ENCODE data around the gene SMPD3. TPM values are rescaled to one million over a fixed set of nuclear protein-coding genes. Genes with fewer than 3 reads are reported as not detected.

Gene SMPD3
- polyA plus RNA-seq, 3 donors from 2014 or later: 4.2 to 9.8 (median 7.5) TPM

DNA sequence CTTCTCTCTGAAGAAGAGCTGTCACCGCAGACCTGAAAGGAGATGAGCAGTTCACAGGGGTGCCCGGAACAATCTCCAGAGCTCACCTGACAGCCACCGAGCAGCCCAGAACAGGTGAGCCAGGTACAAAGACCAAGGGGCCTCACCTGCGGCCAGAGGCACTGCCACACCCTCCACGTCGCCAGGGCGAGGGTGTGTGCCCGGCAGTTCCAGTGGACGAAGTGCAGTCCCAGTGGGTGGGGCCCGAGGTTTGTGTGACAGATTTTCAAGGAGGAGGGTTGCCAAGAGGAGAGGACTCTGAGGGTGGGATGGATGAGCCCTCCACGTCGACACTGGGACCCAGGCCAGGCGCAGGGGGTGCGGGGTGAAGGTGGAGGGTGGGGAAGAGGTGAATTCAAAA, 61.7 kb downstream of the SMPD3 start:
- Mint-ChIP-seq H3K4me3 (no peak overlapping the region), H3K36me3 (no peaks in the 10 kb centered on the region), H3K27ac (no peak overlapping the region), H3K4me1 (no peaks in the 10 kb centered on the region), H3K9me3 (no peaks in the 10 kb centered on the region), H3K27me3 (ENCODE audit: low read depth in 3 of 3) (peaks cover 0 to 6% (median 3%) of the 10 kb centered on the region in 3 donors)
- DNase-seq: no peak

DNA sequence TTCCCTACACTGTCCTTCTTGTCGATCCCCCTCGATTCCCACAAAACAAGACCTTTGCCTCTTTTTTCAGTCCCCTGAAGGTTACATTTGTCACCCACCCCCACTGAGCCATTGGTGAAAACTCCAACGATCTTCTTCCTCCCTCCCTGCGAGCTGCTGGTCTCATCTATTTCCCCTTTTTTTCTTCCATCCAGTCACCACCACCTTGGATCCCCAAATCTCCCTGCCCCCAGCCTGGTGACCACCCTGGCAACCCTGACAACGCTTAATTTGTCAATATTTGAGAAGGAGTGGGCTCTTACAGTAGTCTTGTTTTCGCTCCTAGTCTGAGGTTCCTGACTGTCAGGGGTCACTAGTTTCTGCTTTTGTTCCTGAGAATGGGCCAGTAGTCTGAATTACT, 62.9 kb downstream of the SMPD3 start:
- H3K9me3 Mint-ChIP-seq: no peaks in the 10 kb centered on the region
- no peaks in the 10 kb centered on the region for H3K4me1 Mint-ChIP-seq
- H3K36me3 Mint-ChIP-seq: no peaks in the 10 kb centered on the region
- no peak for DNase-seq
- peak overlapping the region in 1 of 6 donors; percentile 36 for H3K27ac Mint-ChIP-seq
- peaks cover 0 to 6% (median 3%) of the 10 kb centered on the region in 3 donors for H3K27me3 Mint-ChIP-seq (ENCODE audit: low read depth in 3 of 3)
- no peak overlapping the region for H3K4me3 Mint-ChIP-seq

DNA sequence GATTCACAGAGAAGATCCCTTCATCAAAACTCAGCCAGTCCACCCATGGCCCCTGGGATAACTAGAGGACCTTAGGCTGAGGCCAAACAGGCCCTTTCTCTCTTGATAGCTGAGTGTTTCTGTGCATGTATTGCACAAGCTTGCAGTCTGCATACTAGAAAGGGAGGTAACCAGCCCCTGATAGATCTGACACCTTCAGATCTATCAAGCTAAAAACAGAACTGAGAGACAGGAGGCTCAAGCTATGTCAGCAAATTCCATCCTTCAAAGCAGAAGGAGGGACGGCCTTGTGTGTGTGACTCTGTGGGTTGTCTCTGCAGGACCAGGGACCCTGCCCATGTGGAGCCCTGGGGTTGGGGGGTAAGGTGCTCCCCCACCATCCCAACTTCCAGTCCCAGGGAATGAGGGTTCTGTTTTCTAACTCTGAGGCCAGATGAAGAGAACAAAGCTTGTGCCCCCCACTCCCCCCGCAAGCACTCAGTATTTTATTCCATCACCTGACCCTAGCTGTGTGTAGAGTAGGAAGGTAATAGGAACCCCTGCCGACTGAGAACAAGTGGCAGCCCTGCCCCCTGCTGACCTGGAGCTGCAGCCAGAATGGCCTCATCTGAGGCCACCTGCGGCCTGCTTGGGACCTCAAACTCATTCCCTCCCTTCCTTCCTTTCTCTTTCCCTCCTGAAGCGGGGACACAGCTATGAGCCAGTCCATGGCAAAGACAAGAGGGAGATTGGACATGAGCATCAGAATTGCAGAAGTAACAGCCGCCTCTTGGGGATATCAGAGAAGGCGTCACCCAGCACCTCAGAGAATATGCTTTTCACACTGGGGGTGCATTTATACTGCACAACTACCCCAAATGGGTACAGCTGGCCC, 63.8 kb downstream of the SMPD3 start:
- Mint-ChIP-seq H3K27me3 (ENCODE audit: low read depth in 3 of 3) (peaks cover 0 to 6% (median 3%) of the 10 kb centered on the region in 3 donors), H3K4me1 (no peaks in the 10 kb centered on the region), H3K27ac (peak overlapping the region in 1 of 6 donors; percentile 3), H3K4me3 (no peak overlapping the region), H3K36me3 (no peaks in the 10 kb centered on the region), H3K9me3 (no peaks in the 10 kb centered on the region)
- no peak for DNase-seq

DNA sequence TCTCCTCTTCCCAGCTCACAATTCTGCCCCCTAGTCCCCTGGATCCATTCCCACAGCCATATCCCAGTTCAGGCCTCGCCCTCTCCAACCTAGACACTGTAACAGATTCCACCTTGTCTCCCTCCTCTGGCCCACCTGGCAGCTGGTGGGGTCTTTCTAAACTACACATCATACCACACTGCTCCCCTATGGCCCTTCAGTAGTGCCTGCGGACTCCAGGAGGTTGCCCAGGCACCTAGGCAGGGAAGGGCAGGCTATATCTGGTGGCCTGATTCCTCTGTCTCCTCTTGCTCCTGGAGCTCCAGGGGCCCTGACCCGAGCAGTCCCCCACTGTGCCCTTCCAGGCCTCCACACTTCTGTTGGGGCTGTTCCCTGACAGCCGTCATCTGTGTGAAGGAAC, 64.5 kb downstream of the SMPD3 start:
- Mint-ChIP-seq H3K4me3 (no peak overlapping the region), H3K27ac (peak overlapping the region in 1 of 6 donors; percentile 40), H3K9me3 (no peaks in the 10 kb centered on the region), H3K36me3 (no peaks in the 10 kb centered on the region), H3K27me3 (ENCODE audit: low read depth in 3 of 3) (peaks cover 0 to 6% (median 3%) of the 10 kb centered on the region in 3 donors), H3K4me1 (no peaks in the 10 kb centered on the region)
- no peak for DNase-seq

DNA sequence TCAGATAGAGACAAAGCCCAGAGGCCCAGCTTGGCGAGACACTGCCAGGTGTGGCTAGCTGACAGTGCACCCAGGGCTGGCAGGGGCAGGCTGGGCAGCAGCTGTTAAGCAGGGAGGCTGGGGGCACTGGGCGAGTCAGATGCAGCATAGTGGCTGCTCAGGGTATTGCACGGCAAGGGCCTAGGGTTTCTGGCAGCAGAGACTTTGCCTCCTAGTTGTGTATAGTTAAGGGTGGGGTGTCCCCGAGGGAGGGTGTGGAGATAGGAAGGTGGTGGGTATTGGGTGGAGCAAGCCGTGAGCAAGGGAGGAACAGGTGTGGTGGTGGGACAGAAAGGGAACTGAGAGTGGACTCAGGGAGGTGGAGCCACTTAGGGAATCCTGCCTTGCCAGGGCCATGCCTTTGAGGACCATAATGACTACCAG, 66.0 kb downstream of the SMPD3 start:
- Mint-ChIP-seq H3K27ac (peak overlapping the region in 1 of 6 donors; percentile 63), H3K4me1 (no peaks in the 10 kb centered on the region), H3K9me3 (no peaks in the 10 kb centered on the region), H3K4me3 (no peak overlapping the region), H3K36me3 (no peaks in the 10 kb centered on the region), H3K27me3 (ENCODE audit: low read depth in 3 of 3) (peaks cover 0 to 6% (median 3%) of the 10 kb centered on the region in 3 donors)
- DNase-seq: no peak

DNA sequence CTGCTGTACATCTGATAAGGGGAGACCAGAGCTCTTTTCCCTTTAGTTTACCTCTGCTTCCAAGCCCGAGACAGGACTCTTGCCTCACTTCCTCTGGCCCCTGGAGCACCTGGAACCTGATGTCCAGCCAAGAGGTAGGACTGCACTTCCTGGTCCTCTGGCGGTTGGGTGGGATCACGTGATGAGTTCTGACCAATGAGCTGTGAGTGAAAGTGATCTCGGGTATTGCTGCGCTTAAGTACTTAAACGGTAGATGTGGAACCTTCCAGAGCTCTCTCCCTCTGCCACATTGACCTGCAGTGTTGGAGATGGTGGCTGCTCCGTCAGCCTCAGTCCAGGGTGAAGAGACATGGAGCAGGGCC, 67.0 kb downstream of the SMPD3 start:
- Mint-ChIP-seq H3K27ac (no peak overlapping the region), H3K4me1 (no peaks in the 10 kb centered on the region), H3K4me3 (no peak overlapping the region)

DNA sequence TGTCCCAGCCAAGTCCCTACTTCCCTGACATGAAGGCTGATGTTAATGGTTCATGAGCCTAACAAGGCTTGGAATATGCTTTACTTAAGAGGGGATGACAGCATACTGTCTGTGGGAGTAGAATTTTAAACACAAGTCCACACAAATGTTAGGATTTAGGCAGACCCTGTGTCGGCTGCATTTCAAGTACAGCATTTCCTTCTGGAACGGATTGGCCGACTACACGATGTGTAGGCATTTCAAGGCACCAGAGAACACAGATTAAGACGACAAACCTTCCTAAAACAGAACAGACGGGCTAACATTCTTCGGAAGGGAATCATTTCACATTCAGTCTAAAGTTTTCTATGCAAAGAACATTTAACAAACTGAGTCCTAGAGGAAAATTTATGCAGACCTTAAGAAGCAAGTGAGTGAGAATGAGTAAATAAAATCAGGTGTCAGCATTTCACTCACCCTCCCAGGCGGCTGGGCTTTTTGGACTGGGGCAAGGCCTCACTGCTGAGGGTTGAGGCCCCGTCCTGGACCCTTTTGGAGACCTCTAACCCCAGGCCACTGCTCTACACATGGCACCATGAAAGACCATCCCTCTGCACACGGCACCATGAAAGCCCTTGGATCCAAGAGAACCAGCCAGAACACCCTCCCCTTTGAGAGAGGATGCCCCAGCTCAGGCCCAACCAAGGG, 67.5 kb downstream of the SMPD3 start:
- no peaks in the 10 kb centered on the region for H3K4me1 Mint-ChIP-seq
- H3K27me3 Mint-ChIP-seq (ENCODE audit: low read depth in 3 of 3): peaks cover 0 to 6% (median 3%) of the 10 kb centered on the region in 3 donors
- H3K36me3 Mint-ChIP-seq: no peaks in the 10 kb centered on the region
- DNase-seq: no peak
- no peak overlapping the region for H3K4me3 Mint-ChIP-seq
- H3K27ac Mint-ChIP-seq: no peak overlapping the region
- no peaks in the 10 kb centered on the region for H3K9me3 Mint-ChIP-seq

More for the DNA sequence above, 67.0 kb downstream of the SMPD3 start:
- Mint-ChIP-seq H3K27me3 (ENCODE audit: low read depth in 3 of 3) (peaks cover 0 to 6% (median 3%) of the 10 kb centered on the region in 3 donors), H3K9me3 (no peaks in the 10 kb centered on the region), H3K36me3 (no peaks in the 10 kb centered on the region)
- DNase-seq: no peak

DNA sequence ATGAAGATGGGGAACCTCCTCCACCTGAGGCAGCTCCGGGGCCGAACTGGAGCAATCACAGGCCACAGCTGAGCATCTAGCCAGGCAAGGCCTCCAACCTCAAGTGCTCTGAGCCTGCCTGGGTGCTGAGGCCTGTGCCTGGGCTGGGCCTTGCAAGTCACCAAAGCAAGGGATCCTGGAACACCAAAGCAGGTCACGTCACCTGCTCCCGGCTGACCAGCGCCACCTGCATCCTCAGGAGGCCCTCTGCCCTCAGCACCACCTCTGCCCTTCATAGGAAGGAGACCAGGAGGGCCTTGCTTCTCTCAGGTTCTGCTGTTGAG, 68.0 kb downstream of the SMPD3 start:
- H3K9me3 Mint-ChIP-seq: no peaks in the 10 kb centered on the region
- peaks cover 0 to 4% (median 2%) of the 10 kb centered on the region in 3 donors for H3K27me3 Mint-ChIP-seq (ENCODE audit: low read depth in 3 of 3)
- H3K36me3 Mint-ChIP-seq: no peaks in the 10 kb centered on the region
- no peaks in the 10 kb centered on the region for H3K4me1 Mint-ChIP-seq
- no peak overlapping the region for H3K27ac Mint-ChIP-seq
- DNase-seq: no peak
- no peak overlapping the region for H3K4me3 Mint-ChIP-seq

DNA sequence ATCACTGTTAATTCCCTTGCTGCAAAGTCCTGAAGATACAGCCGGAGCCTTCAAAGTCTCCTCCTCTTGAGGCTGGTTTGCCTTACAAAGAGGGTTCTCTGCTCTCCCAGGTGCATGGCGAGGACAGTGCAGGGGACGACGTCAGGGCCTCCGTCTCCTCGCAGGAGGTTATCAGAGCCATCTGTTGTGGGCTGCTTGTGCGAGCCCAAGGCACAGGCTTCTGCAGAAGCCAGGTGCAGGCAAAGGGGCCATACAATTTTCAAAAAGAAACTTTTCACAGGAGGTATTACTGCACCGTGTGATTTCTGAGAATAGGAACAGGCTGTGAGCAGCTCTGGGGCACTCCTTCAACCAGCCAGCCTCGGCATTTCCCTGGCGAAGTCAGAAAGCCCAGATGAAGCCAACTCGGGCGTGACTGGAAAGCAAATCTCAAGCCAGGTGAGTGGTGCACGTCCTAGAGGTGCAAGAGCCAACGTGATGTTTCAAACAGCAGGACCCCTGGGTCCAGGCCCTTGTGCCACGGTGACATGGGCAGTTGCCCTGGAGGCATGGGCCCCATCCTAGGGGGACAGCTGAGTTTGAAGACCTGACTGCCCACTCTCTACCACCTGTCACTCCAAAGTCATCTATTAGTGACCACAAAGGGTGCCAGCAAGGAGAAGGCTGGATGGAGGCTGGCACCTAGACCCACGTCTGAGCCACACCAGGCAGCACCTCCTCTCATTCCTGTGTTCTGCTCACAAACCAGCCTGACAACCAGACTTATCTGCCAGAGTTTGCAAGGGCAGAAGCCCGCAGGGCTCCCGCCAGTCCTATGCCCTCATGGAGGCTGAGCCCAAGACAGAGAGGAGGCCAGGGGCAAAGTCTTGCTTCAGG, 68.6 kb downstream of the SMPD3 start:
- Mint-ChIP-seq H3K27me3 (ENCODE audit: low read depth in 3 of 3) (peaks cover 0 to 2% (median 0%) of the 10 kb centered on the region in 3 donors), H3K4me3 (no peak overlapping the region), H3K9me3 (no peaks in the 10 kb centered on the region), H3K4me1 (no peaks in the 10 kb centered on the region), H3K27ac (no peak overlapping the region), H3K36me3 (no peaks in the 10 kb centered on the region)
- DNase-seq: no peak

DNA sequence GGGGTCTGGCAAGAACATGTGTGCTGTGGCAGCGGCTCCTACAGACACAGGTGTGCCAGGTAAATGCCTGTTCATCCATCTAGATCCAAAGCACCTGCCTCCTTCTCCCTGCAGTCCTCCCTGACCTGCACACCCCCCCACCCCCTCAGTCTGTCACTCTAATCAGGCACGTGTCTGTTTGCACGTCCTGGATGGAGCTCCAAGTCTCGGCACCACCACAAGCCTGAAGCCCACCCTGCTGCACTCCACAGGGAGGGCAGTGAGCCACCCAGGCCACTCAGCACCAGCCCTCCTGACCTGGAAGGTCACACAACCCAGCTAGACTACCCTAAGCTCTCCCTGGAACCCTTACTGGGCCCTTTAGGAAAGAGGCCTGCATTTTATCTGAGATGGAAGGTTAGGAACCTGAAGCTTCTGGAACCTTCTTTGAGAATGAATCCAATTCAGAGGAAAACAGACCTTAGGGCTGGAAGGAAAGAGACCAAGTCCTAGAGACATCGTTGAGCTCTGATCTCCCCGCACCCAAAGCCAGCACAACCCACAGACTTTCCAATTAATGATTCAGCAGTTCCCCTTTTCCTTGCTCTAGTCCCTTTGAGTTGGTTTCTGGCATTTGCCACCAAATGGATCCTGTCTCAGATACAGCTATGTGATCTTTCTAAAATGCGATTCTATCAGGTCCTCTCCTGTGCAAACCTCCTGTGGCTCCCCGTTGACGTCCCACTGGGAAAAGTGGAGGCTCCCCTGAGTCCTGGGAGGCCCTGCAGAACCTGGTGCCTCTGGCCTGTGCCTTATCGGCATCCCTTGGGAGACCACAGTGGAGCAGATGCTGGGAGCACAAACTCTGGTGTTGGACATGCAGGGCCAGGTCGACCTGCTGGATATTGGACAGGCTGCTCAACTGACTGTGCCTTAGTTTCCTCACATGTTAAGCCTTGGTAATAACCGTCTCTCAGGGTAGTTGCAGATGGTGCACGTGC, 69.6 kb downstream of the SMPD3 start:
- H3K9me3 Mint-ChIP-seq: no peaks in the 10 kb centered on the region
- no peak for DNase-seq
- no peaks in the 10 kb centered on the region for H3K36me3 Mint-ChIP-seq
- H3K27ac Mint-ChIP-seq: no peak overlapping the region
- no peak overlapping the region for H3K4me3 Mint-ChIP-seq
- no peaks in the 10 kb centered on the region for H3K4me1 Mint-ChIP-seq
- peaks cover 0 to 2% (median 0%) of the 10 kb centered on the region in 3 donors for H3K27me3 Mint-ChIP-seq (ENCODE audit: low read depth in 3 of 3)

DNA sequence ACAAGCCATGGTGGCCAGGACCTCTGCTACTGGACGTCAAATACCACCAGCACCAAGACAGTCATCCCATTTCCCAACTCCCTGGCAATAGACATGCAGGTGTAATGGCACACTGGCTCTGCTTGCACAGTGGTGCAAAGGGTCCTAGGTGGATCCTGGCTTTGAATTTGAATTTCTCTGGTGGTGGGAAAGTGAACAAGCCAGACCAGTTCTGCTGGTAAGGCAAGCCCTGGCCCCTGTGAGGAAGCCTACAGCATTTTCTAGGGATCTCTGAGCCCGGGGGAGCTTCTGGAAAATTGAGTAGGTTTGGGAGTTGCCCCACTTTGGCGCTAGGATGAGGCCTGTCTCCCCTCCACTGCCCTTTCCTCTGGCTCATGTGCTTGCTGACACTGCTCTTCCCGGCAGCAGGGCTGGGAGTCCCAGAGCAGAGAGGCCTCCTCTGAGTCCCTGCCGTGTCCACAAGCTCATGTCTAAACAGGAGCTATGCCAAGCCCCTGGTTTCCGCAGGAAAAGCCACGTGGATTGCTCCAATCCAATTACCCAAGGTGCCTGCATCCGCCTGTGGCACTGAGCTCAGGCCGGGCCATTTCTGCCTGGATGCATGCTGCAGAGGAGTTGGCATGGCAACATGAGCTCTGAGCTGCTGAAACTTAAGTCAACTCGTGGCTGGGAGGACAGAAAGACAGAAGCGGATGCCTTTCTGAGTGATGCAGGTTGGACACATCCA, 70.5 kb downstream of the SMPD3 start:
- Mint-ChIP-seq H3K36me3 (no peaks in the 10 kb centered on the region), H3K4me3 (no peak overlapping the region), H3K4me1 (peaks cover 0 to 1% of the 10 kb centered on the region in 2 donors), H3K9me3 (no peaks in the 10 kb centered on the region), H3K27ac (no peak overlapping the region), H3K27me3 (ENCODE audit: low read depth in 3 of 3) (peaks cover 2 to 6% (median 3%) of the 10 kb centered on the region in 3 donors)
- no peak for DNase-seq

DNA sequence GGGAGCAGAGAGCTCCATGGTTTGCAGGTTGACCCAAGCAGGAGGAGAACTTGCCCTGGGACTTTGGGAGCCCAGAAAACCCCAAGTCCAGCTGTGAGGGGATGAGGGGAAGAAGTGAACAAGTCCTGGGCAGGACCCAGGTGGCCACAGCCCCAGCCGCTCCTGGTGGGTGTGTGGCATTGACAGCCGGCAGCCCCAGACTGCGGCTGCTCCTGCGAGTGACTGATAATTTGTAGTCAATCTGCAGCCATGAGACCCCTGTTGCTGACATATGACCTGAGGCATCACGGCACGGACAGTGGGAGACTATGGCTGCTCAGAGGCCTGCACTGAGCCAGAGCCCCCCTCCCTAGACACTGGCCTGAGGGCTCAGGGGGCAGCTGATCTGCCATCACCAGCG, 71.1 kb downstream of the SMPD3 start:
- Mint-ChIP-seq H3K9me3 (no peaks in the 10 kb centered on the region), H3K4me3 (no peak overlapping the region), H3K27me3 (ENCODE audit: low read depth in 3 of 3) (peaks cover 2 to 4% (median 3%) of the 10 kb centered on the region in 3 donors), H3K4me1 (peaks cover 0 to 4% of the 10 kb centered on the region in 2 donors), H3K36me3 (no peaks in the 10 kb centered on the region), H3K27ac (no peak overlapping the region)
- DNase-seq: no peak
